Measurements from ENCODE around the gene C3orf85.

DNA sequence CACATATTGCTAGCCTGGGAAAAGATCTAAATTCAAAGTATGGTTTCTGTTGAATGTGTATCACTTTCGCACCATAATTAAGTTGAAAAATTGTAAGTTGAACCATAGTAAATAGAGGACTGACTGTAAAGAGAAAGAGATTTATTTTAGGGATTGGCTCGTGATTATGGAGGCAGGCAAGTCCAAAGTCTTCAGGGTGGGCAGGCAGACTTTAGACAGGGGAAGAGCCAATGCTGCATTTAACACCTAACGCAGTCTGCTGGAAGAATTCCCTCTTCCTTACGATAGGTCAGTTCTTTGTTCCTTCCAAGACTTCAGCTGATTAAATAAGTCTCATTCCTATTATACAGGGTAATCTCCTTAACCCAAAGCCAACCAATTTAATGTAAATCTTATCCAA is 15.8 kb downstream of the C3orf85 start:
- TF ChIP-seq, protein P1, sequence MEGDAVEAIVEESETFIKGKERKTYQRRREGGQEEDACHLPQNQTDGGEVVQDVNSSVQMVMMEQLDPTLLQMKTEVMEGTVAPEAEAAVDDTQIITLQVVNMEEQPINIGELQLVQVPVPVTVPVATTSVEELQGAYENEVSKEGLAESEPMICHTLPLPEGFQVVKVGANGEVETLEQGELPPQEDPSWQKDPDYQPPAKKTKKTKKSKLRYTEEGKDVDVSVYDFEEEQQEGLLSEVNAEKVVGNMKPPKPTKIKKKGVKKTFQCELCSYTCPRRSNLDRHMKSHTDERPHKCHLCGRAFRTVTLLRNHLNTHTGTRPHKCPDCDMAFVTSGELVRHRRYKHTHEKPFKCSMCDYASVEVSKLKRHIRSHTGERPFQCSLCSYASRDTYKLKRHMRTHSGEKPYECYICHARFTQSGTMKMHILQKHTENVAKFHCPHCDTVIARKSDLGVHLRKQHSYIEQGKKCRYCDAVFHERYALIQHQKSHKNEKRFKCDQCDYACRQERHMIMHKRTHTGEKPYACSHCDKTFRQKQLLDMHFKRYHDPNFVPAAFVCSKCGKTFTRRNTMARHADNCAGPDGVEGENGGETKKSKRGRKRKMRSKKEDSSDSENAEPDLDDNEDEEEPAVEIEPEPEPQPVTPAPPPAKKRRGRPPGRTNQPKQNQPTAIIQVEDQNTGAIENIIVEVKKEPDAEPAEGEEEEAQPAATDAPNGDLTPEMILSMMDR (IDR thresholded peaks at IDR 0.05): no peak
- TF ChIP-seq POLR2A (IDR thresholded peaks at IDR 0.05): no peak
